Activated CD8-positive, alpha-beta memory T cell treated with anti-CD3 and anti-CD28 coated beads, Interleukin-2, amount 50 U/mL, for 1 hour (primary cell): ENCODE results near the gene CSTF1.

ENCODE experiments used
- DNase-seq: peaks from one replicate; pipeline ENCODE4 v3.0.0-alpha.2; 2020; ENCODE audit errors: extremely low read depth

Gene CSTF1

DNA sequence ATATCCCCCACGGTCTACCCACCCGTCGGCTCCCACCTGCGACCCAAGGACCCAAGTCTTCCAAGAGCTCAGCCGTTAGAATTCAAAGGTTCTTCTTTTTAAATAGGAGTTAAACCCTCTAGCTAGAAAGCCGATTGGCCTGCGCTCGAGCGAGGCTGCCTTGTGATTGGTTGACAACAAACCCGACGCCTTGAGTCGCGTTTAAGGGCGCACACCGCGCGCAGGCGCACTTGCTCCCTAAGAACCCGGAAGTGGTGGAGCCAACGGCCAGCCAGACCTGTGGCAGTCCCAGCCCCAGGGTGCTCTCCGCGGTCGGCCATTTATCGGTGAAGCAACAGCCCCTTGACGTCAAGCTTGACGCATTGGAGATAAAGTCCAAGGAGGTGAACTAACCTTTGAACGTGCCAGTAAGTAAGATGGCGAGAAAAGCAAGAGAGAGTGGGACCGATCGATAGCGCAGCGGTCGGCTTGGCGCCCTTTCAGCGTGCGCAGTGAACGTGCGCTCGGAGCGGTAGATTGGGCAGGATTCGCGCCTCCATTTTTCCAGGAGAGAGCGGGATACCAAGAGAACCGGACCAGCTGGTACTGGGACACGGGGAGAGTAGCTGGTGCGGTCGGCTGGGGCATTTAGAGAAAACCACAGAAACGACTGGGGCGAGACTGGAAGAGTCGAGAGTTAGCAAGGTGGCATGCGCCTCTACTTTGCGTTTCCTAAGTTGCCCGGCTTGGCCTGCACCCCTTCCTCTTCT, at the start of gene CSTF1, which contains the start of gene AURKA:
Gene CSTF1, plus strand, starts transcription at position 514 of the 749 bp plus-strand sequence. CDS start 2,908 bp downstream, outside the sequence.
Gene AURKA, minus strand, starts transcription at position 84 of the 749 bp plus-strand sequence. CDS start 4,018 bp downstream, outside the sequence.
- DNase-seq, result peak; percentile 100

DNA sequence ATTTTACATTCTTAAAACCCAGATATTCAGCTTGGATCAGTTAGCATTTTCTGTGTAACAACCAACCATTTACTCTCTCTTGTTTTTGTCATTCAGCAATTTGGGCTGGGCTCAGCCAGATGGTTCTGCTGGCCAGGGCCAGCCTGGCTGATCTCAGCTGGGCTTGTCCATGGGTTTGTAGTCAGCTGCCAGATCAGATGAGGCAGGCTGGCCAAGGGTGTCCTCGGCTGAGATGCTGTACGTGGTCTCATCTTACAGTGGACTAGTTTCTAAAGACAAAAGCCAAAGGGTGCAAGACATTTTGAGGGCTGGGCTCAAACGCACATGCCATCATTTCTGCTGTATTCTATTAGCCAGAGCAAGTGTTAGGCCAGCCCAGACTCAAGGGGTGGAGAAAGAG, 49.7 kb upstream of the CSTF1 start:
- no peak for DNase-seq

DNA sequence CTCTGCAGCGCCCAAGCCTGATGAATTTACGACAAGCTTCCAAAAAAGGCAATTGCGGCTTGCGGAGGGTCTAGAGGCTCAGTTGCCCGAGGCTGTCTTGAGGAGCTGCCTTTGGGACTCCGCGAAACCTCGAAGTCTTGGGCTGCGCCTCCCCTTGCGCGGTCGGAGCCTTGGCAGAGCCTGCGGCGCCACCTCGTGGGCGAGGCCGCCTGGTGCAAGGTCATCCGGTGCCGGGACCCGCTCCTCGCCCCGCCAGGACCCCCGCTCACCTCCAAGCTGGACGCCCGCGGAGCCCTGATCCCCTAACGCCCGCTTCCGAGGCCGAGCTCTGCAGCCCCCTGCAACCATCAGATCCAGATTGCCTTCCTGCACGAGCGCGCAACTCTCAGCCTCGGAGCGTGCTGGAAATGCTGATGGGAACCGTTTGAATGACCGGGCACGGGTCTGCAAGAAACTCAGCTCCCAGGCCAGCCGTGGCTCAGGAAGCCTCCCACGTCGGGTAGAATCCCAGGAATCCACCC, 48.5 kb upstream of the CSTF1 start:
- no peak for DNase-seq

DNA sequence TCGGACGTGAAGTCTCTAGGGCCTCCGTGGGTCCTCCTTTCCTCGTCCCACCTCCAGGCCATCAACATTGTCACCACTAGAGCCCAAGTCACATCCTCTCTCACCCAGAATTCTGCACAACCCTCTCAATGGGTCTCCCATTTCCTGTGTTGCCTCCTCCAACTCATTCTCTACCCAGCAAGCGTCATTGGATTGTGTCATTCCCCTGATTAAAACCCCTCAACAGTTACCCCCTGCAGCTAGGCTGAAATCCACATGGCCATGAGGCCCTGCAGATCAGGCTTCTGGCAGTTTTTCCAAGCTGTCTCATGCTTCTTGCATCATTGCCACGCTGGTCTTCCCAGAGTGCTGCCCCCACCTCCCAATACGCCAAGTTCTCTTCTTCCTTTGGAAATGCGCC, 46.5 kb upstream of the CSTF1 start:
- DNase-seq, result no peak

DNA sequence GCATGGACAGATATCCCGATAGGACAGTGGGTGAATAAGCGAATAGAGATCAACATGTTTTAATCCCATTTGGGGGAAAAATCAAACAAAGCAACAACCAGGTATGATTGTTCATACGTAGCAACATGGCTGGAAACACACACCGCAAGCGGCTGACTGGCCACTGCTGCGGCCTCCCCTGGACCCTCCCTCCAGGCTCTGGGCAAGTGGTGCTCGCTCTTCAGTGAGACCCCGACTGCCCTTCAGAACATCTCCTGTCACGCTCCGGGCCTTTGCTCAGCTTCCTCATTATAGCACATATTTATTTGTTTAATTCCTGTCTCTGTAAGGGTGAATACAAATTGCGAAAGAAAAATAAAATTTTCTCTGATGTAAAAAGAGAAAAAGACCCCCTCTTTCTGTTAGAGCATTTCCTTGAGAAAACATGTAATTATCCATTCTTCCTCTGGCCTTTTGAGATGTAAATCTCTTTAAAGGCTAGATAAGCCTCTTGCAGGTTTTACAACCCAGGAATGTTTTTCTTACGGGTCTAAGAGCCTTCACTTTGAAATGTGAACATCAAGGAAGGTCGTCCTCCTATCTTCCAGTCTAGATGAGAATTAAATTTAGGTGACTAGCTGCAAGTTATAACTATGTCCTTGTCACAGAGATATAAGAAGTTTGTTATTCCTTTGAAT, 44.7 kb upstream of the CSTF1 start:
- DNase-seq, result no peak

DNA sequence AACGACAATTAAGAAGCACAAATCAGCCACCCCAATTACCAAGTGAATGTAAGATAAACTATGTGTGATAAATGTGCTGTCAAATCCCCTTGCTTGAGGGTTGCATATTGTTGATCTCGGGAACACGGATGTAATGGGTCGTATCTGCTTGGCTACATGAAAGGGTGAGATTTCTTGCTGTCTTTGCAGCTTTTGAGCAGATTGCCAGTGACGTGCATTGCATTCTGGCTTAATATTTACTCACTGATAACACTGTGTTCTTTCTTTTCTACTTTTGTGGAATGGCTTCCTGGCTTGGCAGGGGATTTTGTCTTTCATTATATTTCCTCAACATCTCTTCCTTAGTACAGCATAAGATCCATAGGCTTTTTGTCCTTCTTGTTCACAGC, 44.1 kb upstream of the CSTF1 start:
- no peak for DNase-seq

DNA sequence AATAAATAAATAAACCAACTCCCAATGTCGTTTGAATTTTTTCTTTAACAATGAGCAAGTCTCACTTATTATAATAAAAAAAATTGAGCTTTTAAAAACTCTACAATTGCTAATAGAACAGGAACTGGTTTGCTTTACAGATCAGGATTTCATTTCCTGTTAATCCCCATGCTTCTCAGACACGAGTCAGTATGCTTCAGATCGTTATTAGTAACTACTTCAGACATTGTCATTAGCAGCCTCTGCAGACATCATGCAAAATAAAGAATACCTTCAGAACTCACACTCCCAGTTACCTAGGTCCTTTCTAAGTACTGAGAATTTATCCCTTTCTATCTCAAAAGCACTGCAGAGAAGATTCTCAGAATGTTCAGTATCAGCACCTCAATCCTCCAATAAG, 43.7 kb upstream of the CSTF1 start:
- DNase-seq, result no peak

DNA sequence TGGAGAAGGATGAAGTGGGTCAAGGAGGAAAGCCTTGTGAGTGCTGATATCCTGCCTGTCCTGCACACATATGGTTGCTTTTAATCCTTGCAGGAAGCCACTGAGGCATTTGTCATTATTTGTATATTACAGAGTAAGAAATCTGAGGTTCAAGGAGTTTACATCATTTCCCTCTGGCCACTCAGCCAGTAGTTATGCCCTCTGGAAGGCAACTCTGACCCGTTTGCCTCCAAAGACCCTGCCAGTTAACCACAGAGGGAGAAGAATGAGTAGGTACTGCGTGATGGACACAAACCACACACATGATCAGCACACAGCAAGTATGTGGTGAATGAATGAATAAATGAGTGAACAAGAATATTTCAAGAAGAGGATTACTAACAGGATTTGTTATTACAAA, 41.6 kb upstream of the CSTF1 start:
- DNase-seq, result no peak

DNA sequence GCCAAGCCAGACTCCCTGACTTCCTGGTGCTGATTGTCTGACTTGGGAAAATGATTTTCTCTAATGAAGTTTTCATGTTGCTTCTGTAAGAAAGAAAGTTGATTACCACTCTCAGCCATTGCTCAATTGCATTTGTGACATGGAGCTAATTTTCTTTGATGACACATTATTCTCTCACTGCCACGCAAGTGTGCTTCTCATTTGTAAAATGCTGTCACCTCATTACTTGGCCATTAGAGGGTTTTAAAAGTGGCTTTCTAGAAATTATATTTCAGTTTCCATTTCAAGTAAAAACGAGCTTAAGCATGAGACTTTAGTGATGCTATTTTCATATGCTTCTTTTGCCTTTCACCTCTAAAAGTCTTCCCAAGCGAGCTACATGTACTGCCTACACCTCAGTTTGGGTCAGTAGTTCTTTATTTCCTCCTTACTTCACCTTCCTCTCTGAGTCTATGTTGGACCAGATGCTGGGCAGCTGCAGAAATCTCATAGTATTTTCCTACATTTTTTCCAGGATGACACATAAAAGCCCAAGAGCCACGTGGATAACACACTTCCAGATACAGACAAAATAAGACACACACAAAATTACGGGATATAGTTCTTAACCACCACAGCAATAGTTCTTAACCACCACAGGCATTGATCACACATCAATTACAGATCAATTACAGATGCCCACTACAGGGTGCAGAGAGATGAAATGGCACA, 39.9 kb upstream of the CSTF1 start:
- DNase-seq, result no peak

DNA sequence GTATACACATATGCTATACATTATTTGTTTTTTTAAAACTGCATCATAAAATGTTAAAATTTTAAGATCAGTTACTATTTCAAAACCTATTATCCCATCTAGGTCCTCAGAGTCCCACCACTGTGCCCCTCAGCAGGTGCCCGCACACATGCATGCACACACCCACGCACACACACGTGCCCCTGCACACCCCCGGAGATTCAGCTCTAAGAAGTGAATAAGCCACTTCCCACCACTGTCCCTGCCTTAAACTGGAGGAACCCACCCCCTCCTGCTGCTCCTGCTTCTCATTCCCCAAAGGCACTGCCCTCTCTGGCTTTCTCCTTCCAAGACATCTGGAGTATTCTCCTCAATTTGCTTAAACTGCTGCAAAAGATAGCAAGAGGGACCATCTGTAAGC, 39.1 kb upstream of the CSTF1 start:
- DNase-seq, result no peak

DNA sequence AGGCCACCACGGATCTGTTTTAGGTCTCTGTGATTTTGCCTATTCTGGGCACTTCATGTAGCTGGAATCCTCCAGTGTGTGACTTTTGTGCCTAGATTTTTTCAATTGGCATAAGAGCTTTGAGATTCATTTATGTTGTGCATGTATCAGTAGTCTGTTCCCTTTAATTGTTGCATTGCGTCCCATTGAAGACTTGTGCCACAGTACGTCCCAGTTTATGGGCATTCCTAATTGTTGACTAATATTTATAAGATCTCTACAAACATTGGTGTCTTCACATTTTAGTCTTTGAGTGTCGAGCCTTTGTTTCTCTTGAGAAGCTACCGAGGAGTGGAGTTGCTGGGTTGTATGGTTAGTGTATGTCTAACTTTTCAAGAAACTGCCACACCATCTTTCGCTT, 34.4 kb upstream of the CSTF1 start:
- no peak for DNase-seq

DNA sequence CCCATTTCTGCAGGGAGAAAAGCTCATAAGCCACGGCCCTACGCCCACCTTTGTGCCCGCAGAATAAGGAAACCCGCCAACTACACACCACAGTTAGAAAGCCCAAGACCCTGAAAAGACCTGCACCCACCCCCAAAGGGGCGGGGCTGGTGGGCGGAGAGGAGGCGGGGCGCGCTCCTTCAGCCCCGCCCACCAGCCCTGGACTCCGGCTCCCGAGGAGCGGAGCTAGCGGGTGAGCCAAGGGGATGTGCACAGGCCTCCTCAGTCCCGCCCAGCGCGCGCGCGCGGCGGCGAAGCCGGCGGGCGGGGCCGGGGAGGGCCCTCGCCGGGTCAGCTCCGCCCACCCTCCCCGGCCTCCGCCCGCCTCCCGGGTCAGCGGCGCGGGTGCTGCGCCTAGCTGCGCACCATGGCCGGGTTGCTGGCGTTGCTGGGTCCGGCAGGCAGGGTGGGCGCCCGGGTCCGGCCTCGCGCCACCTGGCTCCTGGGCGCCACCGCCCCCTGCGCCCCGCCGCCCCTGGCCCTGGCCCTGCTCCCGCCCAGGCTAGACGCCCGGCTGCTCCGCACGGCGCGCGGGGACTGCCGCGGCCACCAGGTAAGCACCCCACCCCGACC, 33.7 kb upstream of the CSTF1 start, which contains the start of gene FAM210B:
Gene FAM210B, plus strand, starts transcription at position 375 of the 612 bp plus-strand sequence. Its CDS starts 32 bp downstream, at position 407.
- peak; percentile 23 for DNase-seq

DNA sequence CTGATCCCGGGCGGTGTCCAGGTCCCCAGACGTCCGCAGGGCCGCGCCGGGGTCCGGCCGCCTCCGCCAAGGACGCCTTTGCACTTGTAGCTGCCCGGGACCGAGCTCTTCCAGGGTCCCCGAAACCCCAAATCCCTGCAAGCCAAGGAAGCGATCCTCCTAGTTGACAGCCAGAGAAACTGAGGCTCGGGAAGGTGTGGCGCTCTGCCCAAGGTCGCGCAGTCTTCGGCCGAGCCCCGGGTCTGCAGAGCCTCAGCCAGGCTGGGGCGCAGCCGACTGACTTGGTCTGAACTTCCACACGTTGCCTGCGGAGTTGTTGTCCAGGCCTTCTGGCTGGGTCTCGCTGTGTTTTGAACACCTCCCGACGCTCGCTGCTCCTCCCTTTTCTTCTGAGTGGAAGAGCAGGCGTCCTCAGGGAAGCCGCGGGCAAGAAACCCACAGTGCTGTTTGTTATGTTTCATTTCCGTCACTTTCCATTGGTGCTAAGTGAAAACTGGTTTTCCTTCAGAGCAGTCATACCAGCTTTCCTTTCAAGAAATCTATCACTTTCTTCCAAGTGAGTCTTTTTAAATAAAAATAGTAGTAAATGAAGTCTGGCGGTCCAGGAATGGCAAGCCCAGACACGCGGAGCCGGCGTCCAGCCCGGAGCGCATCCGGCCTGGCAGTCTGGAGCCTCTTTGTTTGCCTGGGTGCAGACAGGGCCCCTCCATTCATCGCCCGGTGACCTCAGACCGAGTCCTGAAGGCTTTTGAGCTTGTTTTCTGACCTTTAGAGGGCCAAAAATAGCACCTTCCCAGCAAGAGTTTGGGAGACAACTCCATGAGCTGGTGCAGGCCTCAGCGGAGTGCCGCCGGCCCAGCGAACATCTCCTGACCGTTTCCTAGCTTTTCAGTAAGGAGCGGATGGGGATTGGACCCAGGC, 33.0 kb upstream of the CSTF1 start:
- DNase-seq, result no peak

DNA sequence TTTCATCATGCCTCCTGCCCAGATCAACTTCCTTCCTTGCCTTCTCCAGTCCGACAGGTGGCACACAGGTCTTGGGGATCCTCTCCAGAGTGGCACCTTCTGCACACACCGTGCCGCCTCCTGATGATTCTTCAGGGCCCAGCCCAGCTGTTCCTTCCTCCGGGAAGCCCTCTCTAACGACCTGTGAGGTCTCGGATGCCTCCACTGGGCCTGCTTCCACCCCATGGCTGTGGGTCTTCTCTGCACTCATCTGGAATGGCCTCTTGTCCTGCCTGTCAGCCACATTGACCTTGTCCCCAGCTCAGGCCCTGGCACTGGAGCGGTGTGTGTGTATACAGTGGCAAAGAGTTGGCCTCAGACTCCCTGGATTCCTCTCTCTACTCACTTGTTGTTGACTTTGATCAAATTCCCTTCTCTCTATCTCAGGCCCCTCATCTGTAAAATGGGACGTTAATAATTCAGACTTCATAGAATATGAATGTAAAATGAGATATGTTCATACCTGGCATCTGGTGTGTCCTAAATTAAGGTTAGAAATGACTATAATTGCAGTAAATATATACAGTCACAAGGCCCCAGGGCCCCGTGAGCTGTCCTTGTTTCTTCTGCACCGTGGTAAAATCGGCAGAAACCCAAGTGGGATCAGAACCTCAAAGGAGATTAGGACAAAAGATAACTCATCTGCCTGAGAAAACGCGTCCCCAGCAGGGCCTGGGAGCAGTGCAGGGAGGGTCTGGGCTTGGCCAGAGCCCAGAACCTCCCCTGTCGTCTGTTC, 32.1 kb upstream of the CSTF1 start:
- no peak for DNase-seq

DNA sequence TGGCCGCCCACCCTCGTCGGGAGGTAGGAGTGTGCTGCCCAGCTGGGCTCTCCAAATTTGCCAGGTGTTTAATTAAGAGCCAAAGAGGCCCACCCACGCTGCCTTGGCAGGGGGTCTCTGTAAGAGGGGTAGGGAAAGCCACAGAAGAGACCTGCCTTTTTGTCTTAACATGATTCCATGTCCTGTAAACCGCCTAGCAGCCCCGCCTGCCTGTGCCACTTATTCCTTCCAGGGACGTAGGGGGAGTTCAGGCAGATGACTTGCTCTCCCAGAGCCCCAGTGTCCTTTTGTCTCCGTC, 31.6 kb upstream of the CSTF1 start:
- DNase-seq, result no peak

DNA sequence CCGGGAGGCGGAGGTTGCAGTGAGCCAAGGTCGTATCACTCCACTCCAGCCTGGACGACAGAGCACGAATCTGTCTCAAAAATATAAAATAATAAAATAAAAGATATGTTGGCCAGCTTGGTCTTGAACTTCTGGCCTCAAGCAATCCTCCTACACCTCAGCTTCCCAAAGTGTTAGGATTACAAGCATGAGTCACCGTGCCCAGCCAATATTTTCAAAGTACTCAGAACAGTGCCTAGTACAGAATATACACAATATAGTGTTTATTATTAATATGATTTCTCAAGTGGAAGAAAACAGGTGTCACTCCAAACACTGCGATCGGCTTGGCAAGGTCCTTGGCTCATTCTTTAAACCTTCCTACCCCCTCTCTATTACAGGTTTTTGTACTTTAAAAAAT, 30.5 kb upstream of the CSTF1 start:
- no peak for DNase-seq

DNA sequence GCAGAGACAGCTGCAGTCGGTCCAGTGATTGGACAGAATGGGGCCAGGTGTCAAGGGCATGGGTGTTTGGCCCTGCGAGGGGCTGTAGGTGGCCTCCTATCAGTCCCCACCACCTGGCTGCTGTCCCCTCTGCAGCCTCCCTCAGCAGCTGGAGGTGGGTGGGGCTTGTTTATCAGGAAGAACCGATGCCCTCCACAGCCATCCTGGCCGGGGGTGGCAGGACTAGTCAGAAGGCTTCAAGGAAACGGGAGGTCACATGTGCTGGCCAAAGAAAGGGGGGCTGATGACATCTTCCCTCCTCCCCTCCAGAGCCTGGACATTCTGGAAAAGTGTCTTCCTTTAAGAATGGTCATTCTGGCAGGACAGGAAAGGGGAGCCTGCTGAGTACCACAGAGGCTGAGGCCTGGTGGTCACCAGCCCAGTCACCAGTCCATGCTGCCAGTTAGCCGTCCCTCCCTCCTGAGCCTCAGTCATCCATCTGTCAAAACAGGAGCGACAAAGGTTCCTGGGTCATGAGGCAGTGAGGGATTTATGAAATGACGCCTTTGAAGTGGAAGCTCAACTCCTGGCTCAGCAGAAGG, 29.5 kb upstream of the CSTF1 start:
- no peak for DNase-seq

DNA sequence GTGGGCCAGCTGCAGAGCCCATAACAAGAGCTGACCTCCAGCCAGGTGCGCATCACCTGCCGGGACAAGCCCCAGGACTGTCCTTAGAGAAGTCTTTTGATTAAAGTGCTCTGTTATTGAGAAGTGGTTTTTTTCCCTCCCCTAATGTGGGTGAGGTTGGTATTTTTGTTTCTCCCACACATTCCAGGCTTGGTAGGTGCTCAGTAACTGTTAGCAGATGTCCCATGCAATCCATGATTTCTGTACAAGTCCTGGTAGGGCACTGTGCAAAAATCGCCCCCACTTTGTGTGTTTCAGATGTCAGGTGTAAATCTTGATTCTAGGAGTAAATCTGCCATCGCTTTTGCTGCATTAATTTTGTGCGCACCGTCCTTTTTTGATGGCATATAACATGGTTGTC, 29.0 kb upstream of the CSTF1 start:
- no peak for DNase-seq

DNA sequence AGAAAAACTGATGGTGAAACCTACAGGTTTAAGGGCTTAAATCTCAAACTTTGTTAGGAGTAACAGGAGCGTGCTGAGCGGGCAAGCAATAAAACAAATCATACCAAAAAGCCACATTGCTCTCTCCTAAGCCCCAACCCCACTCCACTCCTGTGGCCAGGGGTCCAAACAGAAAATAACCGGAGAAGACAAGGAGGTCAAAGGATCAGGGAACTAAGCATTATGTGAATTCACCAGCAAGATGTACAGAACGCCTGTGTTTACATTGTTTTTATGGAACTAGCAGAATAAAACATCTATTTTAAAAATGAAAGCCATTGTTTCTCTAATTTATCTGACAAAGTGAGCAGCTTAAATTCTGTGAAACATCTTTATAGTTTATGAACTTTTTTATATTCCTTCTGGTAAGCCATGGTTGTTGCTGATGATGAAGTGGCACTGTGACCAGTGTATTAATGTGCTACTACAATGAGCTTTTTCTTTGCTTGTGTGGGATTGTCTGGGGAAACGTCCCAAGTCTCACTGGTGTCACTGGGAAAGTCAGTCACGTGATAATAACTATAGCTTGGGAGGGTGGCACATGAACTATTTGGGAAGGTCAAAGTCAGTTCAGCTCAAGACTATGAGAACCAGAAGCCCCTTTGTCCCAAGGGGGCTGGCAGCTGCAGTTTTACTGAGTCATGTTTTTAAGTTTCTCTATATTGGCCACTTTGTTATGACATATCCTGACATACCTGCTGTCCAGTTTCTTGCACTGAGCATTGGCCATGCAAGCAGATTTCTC, 23.9 kb upstream of the CSTF1 start:
- no peak for DNase-seq
